Measurements from ENCODE around the gene CFAP20DC.

DNA sequence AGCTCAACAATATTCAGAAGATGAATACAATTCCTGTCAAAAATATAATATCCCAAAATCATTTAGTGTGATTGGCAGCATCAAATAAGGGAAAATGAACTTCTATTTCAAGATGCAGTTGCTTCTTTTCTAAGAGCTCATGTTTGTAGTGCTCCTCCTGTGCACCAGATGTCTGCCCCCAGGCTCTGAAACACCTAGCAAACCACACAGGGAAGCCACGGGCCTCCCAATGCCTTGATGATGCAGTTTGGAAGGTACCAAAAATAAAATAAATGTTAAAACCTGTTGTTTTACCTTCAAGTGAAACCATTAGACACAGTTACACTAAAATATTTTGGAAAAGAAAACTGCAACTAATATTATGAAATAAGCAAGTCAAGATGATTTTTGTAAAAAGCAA, 22.2 kb downstream of the CFAP20DC start:
- no peak for TF ChIP-seq TOE1 (CRISPR knock-in tag; IDR thresholded peaks at IDR 0.05)
- no peak for TF ChIP-seq ZNF768 (CRISPR knock-in tag; IDR thresholded peaks at IDR 0.05)
- no peak for TF ChIP-seq SP4 (CRISPR knock-in tag; IDR thresholded peaks at IDR 0.05)
- TF ChIP-seq, protein P1, sequence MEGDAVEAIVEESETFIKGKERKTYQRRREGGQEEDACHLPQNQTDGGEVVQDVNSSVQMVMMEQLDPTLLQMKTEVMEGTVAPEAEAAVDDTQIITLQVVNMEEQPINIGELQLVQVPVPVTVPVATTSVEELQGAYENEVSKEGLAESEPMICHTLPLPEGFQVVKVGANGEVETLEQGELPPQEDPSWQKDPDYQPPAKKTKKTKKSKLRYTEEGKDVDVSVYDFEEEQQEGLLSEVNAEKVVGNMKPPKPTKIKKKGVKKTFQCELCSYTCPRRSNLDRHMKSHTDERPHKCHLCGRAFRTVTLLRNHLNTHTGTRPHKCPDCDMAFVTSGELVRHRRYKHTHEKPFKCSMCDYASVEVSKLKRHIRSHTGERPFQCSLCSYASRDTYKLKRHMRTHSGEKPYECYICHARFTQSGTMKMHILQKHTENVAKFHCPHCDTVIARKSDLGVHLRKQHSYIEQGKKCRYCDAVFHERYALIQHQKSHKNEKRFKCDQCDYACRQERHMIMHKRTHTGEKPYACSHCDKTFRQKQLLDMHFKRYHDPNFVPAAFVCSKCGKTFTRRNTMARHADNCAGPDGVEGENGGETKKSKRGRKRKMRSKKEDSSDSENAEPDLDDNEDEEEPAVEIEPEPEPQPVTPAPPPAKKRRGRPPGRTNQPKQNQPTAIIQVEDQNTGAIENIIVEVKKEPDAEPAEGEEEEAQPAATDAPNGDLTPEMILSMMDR (CRISPR knock-in tag; IDR thresholded peaks at IDR 0.05), result no peak
- TF ChIP-seq HOXA9 (CRISPR knock-in tag; IDR thresholded peaks at IDR 0.05; ENCODE audit: borderline replicate concordance), result no peak
- no peak for TF ChIP-seq JUND (CRISPR knock-in tag; IDR thresholded peaks at IDR 0.05)
- TF ChIP-seq, protein P2, sequence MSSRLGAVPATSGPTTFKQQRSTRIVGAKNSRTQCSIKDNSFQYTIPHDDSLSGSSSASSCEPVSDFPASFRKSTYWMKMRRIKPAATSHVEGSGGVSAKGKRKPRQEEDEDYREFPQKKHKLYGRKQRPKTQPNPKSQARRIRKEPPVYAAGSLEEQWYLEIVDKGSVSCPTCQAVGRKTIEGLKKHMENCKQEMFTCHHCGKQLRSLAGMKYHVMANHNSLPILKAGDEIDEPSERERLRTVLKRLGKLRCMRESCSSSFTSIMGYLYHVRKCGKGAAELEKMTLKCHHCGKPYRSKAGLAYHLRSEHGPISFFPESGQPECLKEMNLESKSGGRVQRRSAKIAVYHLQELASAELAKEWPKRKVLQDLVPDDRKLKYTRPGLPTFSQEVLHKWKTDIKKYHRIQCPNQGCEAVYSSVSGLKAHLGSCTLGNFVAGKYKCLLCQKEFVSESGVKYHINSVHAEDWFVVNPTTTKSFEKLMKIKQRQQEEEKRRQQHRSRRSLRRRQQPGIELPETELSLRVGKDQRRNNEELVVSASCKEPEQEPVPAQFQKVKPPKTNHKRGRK (CRISPR knock-in tag; IDR thresholded peaks at IDR 0.05), result no peak
- no peak for TF ChIP-seq NFIB (CRISPR knock-in tag; IDR thresholded peaks at IDR 0.05; ENCODE audit: borderline replicate concordance)
- TF ChIP-seq, protein P3, sequence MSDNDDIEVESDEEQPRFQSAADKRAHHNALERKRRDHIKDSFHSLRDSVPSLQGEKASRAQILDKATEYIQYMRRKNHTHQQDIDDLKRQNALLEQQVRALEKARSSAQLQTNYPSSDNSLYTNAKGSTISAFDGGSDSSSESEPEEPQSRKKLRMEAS (IDR thresholded peaks at IDR 0.05), result no peak

Data from HepG2 (cell line).